ENCODE measurements around the gene SCPEP1. TPM values are rescaled to one million over a fixed set of nuclear protein-coding genes. Genes with fewer than 3 reads are reported as not detected.

Gene SCPEP1
- total RNA-seq, 1 experiment from 2014 or later, result 70.1 TPM

DNA sequence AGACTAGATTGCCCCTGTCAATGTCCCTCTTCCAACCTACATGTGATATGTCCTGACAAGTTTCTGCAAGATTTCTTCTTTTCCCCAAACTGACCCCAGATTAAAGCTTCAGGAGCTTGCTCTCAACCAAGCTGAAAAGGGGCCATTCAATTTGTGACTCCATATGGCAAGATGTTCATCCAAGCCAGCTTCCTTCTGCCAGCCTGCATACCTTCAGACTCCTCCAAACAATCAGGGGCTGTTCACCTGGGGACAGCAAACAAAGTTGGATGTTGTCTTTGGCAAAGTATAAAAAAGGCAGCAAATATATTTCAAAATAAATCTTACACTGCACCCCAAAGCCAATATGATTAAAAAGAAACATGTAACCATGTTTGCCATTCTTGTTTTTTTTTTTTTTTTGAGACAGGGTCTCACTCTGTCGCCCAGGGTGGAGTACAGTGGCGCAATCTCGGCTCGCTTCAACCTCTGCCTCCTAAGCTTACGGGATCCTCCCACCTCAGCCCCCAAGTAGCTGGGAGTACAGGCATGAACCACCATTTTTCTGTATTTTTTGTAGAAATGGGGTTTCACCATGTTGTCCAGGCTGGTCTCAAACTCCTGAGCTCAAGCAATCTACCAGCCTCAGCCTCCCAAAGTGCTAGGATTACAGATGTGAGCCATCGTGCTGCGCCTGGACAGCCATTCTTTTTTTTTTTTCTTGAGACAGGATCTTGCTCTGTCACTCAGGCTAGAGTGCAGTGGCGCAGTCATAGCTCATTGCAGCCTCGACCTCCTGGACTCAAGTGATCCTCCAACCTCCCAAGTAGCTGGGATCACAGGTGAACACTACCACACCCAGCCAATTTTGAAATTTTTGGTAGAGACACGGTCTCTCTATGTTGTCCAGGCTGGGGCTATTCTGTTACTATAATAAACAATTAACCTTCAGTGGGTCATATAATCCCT lies 57.1 kb downstream of the SCPEP1 start:
- no peak for DNase-seq (ENCODE audit: extremely low read depth, low read depth)

DNA sequence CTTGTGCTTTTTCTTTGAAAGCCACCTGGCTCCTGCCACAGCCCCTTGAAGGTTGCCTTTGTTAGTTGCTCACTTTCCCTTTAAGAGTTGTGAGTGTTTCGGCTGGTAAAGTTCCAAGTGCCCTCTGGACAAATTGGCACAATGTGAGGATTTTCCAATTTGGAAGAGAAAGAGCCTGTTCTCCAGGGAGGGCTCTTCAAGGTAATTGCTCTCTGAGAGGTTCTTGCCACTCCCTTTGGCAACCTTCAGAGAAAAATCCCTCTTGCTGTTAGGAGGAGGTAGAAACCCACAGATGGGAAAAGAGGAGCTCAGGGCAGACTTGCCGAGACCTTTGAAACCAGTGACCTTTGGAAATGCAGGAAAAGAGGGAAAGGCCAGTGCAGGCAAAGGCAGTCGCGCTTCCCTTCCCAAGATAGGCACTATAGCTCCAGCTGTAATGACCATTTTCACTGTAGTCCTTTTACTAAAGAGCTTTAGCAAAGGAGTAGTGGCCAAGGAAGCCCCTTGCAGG lies 58.1 kb downstream of the SCPEP1 start:
- no peak for DNase-seq (ENCODE audit: extremely low read depth, low read depth)

DNA sequence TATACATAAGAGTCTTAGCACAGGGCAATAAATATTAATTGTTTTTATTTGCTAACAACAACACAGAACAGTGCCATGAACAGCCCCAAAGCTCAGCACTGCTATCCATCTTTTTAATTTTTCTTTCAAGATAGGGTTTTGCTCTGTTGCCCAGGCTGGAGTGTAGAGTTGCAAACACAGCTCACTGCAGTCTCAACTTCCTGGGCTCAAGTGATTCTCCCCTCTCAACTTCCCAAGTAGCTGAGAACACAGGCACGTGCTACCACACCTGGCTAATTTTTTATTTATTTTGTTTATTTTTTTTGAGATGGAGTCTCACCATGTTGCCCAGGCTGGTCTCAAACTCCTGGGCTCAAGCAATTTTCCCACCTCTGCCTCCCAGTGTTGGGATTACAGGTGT lies 59.5 kb downstream of the SCPEP1 start:
- no peak for DNase-seq (ENCODE audit: extremely low read depth, low read depth)

DNA sequence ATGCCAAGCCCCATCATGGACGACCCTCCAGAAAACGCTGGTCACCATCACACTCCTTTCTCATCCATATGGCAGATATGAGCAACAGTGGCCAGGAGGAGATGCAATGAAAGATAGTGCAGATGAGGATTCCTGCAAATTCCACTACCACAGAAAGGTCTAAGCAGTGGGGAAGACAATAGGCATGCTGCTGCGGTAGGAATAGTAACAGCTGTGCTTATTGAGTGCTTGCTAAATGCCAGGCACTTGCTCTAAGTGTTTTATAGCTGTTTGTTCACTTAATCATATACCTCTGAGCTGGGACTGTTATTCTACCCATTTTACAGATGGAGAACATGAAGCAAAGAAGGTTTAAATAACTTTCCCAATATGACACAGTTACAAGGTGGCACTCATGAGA lies 60.6 kb downstream of the SCPEP1 start:
- no peak for DNase-seq (ENCODE audit: extremely low read depth, low read depth)

DNA sequence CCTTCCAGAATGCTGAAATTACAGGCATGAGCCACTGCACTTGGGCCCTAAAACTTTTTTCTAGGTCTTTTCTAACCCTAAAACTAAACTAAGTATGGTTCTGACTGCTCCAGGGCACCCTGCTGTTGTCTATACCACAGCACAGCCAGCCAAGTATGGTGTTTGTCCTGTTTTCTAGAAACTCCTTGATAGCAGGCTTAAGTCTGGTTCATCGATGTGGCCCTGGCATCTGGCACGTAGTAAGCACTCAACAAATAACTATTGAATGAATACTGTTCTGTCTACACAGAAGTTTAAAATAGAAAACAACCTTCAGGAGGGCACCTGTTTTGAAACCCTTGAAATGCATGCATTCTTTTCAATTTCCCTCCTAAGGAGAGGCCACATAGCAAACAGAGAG lies 62.6 kb downstream of the SCPEP1 start:
- no peak for DNase-seq (ENCODE audit: extremely low read depth, low read depth)

DNA sequence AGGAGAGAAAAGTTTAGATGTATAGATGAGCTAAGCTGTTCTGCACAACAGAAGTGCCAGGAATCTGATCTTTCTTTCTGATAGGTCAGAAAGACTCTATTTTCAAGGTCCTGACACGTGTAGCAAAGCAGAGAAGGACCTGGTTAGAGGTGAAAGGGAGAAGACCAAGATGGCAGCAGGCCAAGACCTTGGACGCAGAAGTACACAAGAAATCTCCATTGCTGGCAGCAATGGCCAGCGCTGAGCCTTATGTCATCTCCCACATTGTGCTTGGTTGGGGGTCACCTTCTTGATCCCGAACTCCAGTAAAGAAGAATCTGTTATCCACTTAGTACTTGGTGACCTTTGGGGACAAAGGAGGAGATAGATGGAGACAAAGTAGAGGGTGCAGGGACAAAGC lies 65.3 kb downstream of the SCPEP1 start:
- DNase-seq (ENCODE audit: extremely low read depth, low read depth), result no peak

DNA sequence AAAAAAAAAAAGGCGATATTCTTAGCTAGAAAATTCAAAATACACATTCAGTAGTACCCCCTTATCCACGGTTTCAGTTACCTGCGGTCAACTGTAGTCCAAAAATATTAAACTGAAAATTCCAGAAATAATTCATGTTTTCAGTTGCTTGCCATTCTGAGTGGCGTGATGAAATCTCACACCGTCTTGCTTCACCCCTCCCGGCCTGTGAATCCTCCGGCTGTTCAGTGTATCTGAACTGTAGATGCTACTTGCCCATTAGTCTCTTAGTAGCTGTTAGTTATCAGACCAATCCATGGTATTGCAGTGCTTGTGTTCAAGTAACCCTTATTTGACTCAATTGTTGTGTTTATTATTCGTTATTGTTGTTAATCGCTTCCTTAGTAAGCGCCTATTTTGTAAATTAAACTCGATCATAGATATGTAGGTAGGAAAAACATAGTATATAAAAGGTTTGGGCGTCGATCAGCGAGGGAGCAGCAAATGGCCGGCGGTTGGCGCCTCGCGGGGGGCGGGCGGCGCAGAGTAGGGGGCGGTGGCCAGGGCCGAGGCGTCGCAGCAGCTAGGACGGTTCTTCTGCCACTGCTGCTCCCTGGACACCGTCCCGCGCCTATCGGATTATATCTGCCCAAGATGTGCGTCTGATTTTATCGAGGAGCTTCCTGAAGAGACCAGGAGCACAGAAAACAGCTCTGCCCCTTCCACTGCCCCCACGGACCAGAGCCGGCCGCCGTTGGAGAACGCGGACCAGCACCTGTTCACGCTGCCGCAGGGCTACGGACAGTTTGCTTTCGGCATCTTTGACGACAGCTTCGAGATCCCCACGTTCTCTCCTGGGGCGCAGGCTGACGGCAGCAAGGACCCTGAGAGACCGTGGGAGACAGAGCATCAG lies 67.3 kb downstream of the SCPEP1 start:
- no peak for DNase-seq (ENCODE audit: extremely low read depth, low read depth)

DNA sequence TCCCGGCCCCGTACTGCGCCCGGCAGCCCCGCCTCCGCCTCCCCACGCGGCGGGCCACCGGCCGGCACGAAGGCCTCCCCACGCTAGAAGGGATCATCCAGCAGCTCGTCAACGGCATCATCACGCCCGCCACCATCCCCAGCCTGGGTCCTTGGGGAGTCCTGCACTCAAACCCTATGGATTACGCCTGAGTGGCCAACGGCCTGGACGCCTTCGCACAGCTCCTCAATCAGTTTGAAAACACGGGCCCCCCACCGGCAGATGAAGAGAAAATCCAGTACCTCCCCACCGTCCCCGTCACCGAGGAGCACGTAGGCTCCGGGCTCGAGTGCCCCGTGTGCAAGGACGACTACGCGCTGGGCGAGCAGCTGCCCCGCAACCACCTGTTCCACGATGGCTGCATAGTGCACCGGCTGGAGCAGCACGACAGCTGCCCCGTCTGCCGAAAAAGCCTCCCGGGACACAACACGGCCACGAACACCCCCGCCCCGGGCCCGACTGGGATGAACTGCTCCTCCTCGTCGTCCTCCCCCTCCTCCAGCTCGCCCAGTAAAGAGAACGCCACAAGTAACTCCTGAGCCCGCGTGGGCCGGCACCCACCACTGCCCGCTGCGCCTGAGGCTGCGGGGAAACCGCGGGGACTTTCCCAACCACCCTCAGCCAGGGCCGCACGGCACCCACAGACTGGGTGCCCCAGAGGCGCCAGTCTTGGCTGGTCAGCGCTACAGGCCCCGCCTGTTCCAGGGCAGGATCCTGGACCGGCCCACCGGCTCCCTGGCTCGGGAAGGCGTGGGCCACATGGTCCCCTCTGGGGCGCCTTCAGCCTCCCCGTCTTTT lies 68.2 kb downstream of the SCPEP1 start:
- no peak for DNase-seq (ENCODE audit: extremely low read depth, low read depth)

DNA sequence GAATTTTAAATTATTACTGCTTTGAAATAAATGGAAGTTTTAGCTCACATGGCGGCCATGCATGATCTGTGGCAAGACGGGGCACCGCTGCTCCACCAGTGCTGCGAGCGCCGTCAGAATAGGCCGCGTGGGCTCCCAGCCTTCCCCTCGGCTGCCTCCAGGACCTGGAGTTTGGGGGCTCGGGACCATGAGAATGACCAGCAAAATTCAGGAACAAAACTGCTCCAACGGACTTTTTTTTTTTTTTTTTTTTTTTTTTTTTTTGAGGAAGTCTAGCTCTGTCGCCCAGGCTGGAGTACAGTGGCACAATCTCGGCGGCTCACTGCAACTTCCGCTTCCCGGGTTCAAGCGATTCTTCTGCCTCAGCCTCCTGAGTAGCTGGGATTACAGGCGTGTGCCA lies 68.8 kb downstream of the SCPEP1 start:
- no peak for DNase-seq (ENCODE audit: extremely low read depth, low read depth)

DNA sequence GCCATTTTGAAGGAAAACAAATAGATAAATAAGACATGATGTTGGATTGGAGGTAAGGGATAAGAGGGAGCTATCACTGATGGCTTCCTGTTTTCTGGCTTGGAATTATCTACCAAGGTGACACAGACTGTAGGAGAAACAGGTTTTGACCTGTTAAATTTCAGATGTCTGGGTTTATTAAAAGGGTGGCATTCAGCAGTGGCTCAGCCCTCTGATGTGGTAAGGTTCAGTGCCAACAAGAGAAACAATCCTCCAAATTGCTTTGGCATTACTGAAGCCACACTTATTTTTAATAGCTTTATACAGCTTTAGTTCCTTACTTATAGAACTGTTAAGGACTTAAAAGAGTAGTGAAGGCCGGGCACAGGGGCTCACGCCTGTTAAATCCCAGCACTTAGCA lies 70.2 kb downstream of the SCPEP1 start:
- DNase-seq (ENCODE audit: extremely low read depth, low read depth), result no peak

DNA sequence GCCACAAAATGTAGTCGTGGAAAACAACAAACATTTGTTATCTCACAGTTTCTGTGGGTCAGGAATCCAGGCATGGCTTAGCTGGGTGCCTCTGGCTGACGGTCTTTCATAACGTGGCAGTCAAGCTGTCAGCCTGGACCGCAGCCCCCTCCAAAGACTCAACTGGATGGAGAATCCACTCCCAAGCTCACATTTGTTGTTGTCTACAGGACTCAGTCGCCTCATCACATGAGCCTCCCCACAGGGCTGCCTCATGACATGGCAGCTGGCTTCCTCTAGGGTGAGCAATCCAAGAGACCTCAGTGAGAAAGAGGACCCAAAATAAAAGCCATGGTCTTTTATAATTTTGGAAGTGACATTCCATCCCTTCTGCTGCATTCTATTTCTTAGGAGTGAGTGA lies 72.4 kb downstream of the SCPEP1 start:
- DNase-seq (ENCODE audit: extremely low read depth, low read depth), result no peak

DNA sequence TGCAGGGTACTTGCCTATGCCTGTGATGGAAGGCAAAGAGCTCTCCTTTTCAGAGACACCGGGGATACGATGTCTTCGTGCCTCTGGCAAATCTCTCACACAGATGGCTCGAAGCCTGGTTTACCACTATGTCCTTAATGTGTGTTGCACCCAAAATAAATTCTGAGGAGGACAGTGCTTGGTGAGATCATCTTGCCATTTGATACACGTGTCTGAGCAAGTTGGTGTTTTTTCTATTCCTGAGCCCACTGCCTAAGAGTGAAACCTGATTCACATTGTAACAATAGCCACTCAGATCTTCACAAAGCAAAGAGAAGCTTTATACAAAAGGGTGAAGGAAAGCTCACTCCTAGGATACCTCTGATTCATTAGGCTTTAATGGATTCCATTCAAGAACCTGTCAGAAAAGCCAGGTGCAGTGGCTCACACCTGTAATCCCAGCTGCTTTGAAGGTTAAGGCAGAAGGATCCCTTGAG lies 74.0 kb downstream of the SCPEP1 start:
- no peak for DNase-seq (ENCODE audit: extremely low read depth, low read depth)

Other genes starting within 250 kb of the SCPEP1 start
- 0.32 and 0.50 TPM in 2 replicates for gene C17orf67, start 144.2 kb upstream of the SCPEP1 start, total RNA-seq (2014; rRNA removed; shearing (Covaris generic))
- gene DGKE, start 144.0 kb upstream of the SCPEP1 start, total RNA-seq (2014; rRNA removed; shearing (Covaris generic)), result 9.1 and 9.8 TPM in 2 replicates
- gene TRIM25, start 64.1 kb upstream of the SCPEP1 start, total RNA-seq (2014; rRNA removed; shearing (Covaris generic)), result 42.3 and 58.9 TPM in 2 replicates
- gene COIL, start 17.1 kb upstream of the SCPEP1 start, total RNA-seq (2014; rRNA removed; shearing (Covaris generic)), result 19.8 and 20.7 TPM in 2 replicates
- 22.0 and 22.2 TPM in 2 replicates for gene AKAP1, start 107.1 kb downstream of the SCPEP1 start, total RNA-seq (2014; rRNA removed; shearing (Covaris generic))

Data from NCI-H460 (cell line).